HEK293 (cell line): ENCODE measurements around the gene ANO3.

ENCODE experiments used
- CTCF ChIA-PET: fragments of 350-600 bp; formaldehyde crosslinking; extraction: SDS; loops from one replicate; lab custom pipeline; 2021; ENCODE audit warnings: antibody characterized with exemption; lab: Yijun Ruan, JAX
- POLR2A ChIA-PET: fragments of 300-600 bp; formaldehyde crosslinking; extraction: SDS; loops from one replicate; lab custom pipeline; 2020; ENCODE audit warnings: antibody characterized with exemption, inconsistent platforms; lab: Yijun Ruan, JAX
- H3K27ac ChIP-seq: fragments of 200-500 bp; sonication (Bioruptor generic); 2 replicates; pipeline ENCODE4 v1.5.1; 2014; ENCODE audit warnings: low read depth, low read length, control low read depth, inconsistent platforms; ENCODE audit errors: extremely low read depth
- H3K36me3 ChIP-seq, 2 experiments: fragments of 200-500 bp in 1 of 2; sonication (Bioruptor generic) in 1 of 2; 1 replicate in 1 of 2; 2 replicates in 1 of 2; pipeline ENCODE4 v1.5.1; 2014 to 2017; ENCODE audit warnings: inconsistent platforms in 2 of 2, low read length in 2 of 2; ENCODE audit not compliant: control insufficient read depth in 2 of 2, insufficient read depth in 1 of 2
- H3K4me1 ChIP-seq: fragments of 200-500 bp; sonication (Bioruptor generic); 2 replicates; pipeline ENCODE4 v1.5.1; 2014; ENCODE audit warnings: mild to moderate bottlenecking, low read length, inconsistent platforms; ENCODE audit not compliant: control insufficient read depth, insufficient read depth
- H3K4me3 ChIP-seq: 2 replicates; pipeline ENCODE4 v1.5.1; 2011; ENCODE audit warnings: low read depth, mild to moderate bottlenecking, control low read depth, low read length, moderate library complexity
- H3K9me3 ChIP-seq: fragments of 200-500 bp; sonication (Bioruptor generic); 2 replicates; pipeline ENCODE4 v1.5.1; 2014; ENCODE audit warnings: low read depth, low read length, inconsistent platforms; ENCODE audit not compliant: control insufficient read depth, insufficient read depth
- BCL11A ChIP-seq: fragments of 450-650 bp; formaldehyde crosslinking; IDR thresholded peaks from 2 replicates; pipeline ENCODE4 v1.5.1; 2016; ENCODE audit warnings: low read depth, missing biosample characterization, missing genetic modification characterization
- CTCF ChIP-seq: fragments of 450-650 bp; formaldehyde crosslinking; IDR thresholded peaks from 2 replicates; pipeline ENCODE4 v1.5.1; 2016; ENCODE audit warnings: missing biosample characterization, missing genetic modification characterization
- ELK4 ChIP-seq: IDR thresholded peaks from 2 replicates; pipeline ENCODE4 v1.6.1; 2011; ENCODE audit warnings: mild to moderate bottlenecking, low read depth, low read length, borderline replicate concordance
- PRDM1 ChIP-seq: fragments of 450-650 bp; formaldehyde crosslinking; IDR thresholded peaks from 2 replicates; pipeline ENCODE4; 2016; ENCODE audit warnings: missing biosample characterization, missing genetic modification characterization
- SCRT1 ChIP-seq: fragments of 450-650 bp; formaldehyde crosslinking; IDR thresholded peaks from 2 replicates; pipeline ENCODE4 v1.5.1; 2016; ENCODE audit warnings: missing biosample characterization, missing genetic modification characterization, borderline replicate concordance
- YY2 ChIP-seq: fragments of 450-650 bp; formaldehyde crosslinking; IDR thresholded peaks from 2 replicates; pipeline ENCODE4 v1.5.1; 2016; ENCODE audit warnings: missing biosample characterization, missing genetic modification characterization
- ZBTB26 ChIP-seq: fragments of 450-650 bp; formaldehyde crosslinking; optimal IDR thresholded peaks from 2 replicates; pipeline ENCODE3; 2016; ENCODE audit warnings: missing biosample characterization, mild to moderate bottlenecking, missing genetic modification characterization
- ZFP41 ChIP-seq: fragments of 450-650 bp; formaldehyde crosslinking; IDR thresholded peaks from 2 replicates; pipeline ENCODE4 v1.5.1; 2016; ENCODE audit warnings: missing biosample characterization, missing genetic modification characterization, borderline replicate concordance
- ZNF146 ChIP-seq: fragments of 450-650 bp; formaldehyde crosslinking; IDR thresholded peaks from 2 replicates; pipeline ENCODE4 v1.5.1; 2016; ENCODE audit warnings: missing biosample characterization, missing genetic modification characterization
- ZNF16 ChIP-seq: fragments of 450-650 bp; formaldehyde crosslinking; IDR thresholded peaks from 2 replicates; pipeline ENCODE4 v1.5.1; 2016; ENCODE audit warnings: low read depth, missing biosample characterization, missing genetic modification characterization
- ZNF223 ChIP-seq: fragments of 450-650 bp; formaldehyde crosslinking; IDR thresholded peaks from 2 replicates; pipeline ENCODE4 v1.5.1; 2016; ENCODE audit warnings: missing biosample characterization, missing genetic modification characterization
- ZNF23 ChIP-seq: fragments of 450-650 bp; formaldehyde crosslinking; IDR thresholded peaks from 2 replicates; pipeline ENCODE4 v1.5.1; 2016; ENCODE audit warnings: missing biosample characterization, missing genetic modification characterization, borderline replicate concordance
- ZNF266 ChIP-seq: fragments of 450-650 bp; formaldehyde crosslinking; IDR thresholded peaks from 2 replicates; pipeline ENCODE4 v1.5.1; 2016; ENCODE audit warnings: missing biosample characterization, missing genetic modification characterization, low read depth
- ZNF416 ChIP-seq: fragments of 450-650 bp; formaldehyde crosslinking; IDR thresholded peaks from 2 replicates; pipeline ENCODE4 v1.5.1; 2016; ENCODE audit warnings: missing biosample characterization, missing genetic modification characterization
- ZNF423 ChIP-seq: fragments of 450-650 bp; formaldehyde crosslinking; IDR thresholded peaks from 2 replicates; pipeline ENCODE4 v1.5.1; 2016; ENCODE audit warnings: missing biosample characterization, missing genetic modification characterization
- ZNF48 ChIP-seq: fragments of 450-650 bp; formaldehyde crosslinking; IDR thresholded peaks from 2 replicates; pipeline ENCODE4 v1.5.1; 2016; ENCODE audit warnings: missing biosample characterization, missing genetic modification characterization
- ZNF549 ChIP-seq: fragments of 450-650 bp; IDR thresholded peaks from 2 replicates; pipeline ENCODE4 v1.5.1; 2018; ENCODE audit warnings: missing biosample characterization, missing genetic modification characterization, mild to moderate bottlenecking, inconsistent platforms, moderate library complexity
- ZNF558 ChIP-seq: fragments of 450-650 bp; formaldehyde crosslinking; IDR thresholded peaks from 2 replicates; pipeline ENCODE4 v1.5.1; 2016; ENCODE audit warnings: missing biosample characterization, missing genetic modification characterization
- ZNF654 ChIP-seq: fragments of 450-650 bp; formaldehyde crosslinking; IDR thresholded peaks from 2 replicates; pipeline ENCODE4 v1.5.1; 2016; ENCODE audit warnings: low read depth, missing biosample characterization, missing genetic modification characterization
- ZNF701 ChIP-seq: fragments of 450-650 bp; formaldehyde crosslinking; IDR thresholded peaks from 2 replicates; pipeline ENCODE4 v1.5.1; 2016; ENCODE audit warnings: missing biosample characterization, missing genetic modification characterization
- ZNF704 ChIP-seq: fragments of 450-650 bp; formaldehyde crosslinking; IDR thresholded peaks from 2 replicates; pipeline ENCODE4 v1.5.1; 2016; ENCODE audit warnings: missing biosample characterization, missing genetic modification characterization

ANO3 gene

GRCh38 chr11:26329206-26329605 lies 2.7 kb upstream of the ANO3 start:
- H3K36me3 ChIP-seq = no peaks in the 10 kb centered on the region
- CTCF ChIA-PET = interaction anchor here (0.7 to 1.4 kb wide), 2 partner anchors 411 to 830 kb away, joined by 3 read pairs; no protein-coding TSS in a partner anchor
- POLR2A ChIA-PET = interaction anchor here (0.6 kb wide), 1 partner anchor 34 kb away, joined by 3 read pairs; no protein-coding TSS in a partner anchor
- H3K27ac ChIP-seq = no peak overlapping the region
- no peak overlapping the region for H3K4me3 ChIP-seq
- no peaks in the 10 kb centered on the region for H3K9me3 ChIP-seq
- TF ChIP-seq ZNF223 (tag by site-specific recombination) = no peak
- H3K4me1 ChIP-seq = no peaks in the 10 kb centered on the region

GRCh38 chr11:26330262-26330661 lies 1.7 kb upstream of the ANO3 start:
- TF ChIP-seq ZNF654 (tag by site-specific recombination) = no peak
- no peak for TF ChIP-seq ZFP41 (tag by site-specific recombination)
- no peak for TF ChIP-seq ZNF23
- TF ChIP-seq ZNF48 = no peak
- no peak for TF ChIP-seq ZNF549 (tag by site-specific recombination)
- no peak for TF ChIP-seq ZNF701
- no peak for TF ChIP-seq ELK4
- TF ChIP-seq ZNF146 = no peak
- CTCF ChIA-PET = interaction anchor here (0.7 to 1.4 kb wide), 2 partner anchors 332 to 829 kb away, joined by 3 to 5 read pairs; no protein-coding TSS in a partner anchor
- Histone ChIP-seq H3K36me3 (no peaks in the 10 kb centered on the region), H3K27ac (no peak overlapping the region), H3K4me1 (no peaks in the 10 kb centered on the region), H3K4me3 (no peak overlapping the region), H3K9me3 (no peaks in the 10 kb centered on the region)
- POLR2A ChIA-PET = no interaction called here

- no peak overlapping the region for H3K4me3 ChIP-seq
- TF ChIP-seq CTCF (tag by site-specific recombination) = no peak
- TF ChIP-seq ZNF266 = no peak
- TF ChIP-seq PRDM1 = no peak
- TF ChIP-seq ZNF558 = no peak
- TF ChIP-seq ZNF704 (tag by site-specific recombination) = no peak
- no peak for TF ChIP-seq YY2
- TF ChIP-seq ZNF416 (tag by site-specific recombination) = no peak
- no peak for TF ChIP-seq SCRT1 (tag by site-specific recombination)
- no peak for TF ChIP-seq ZNF423 (tag by site-specific recombination)
- TF ChIP-seq ZBTB26 (tag by site-specific recombination) = no peak
- TF ChIP-seq ZNF16 (tag by site-specific recombination) = no peak
- TF ChIP-seq BCL11A = no peak
- no peaks in the 10 kb centered on the region for H3K36me3 ChIP-seq
- ChIA-PET CTCF (interaction anchor here (0.6 to 1.3 kb wide), 5 partner anchors 9 to 566 kb away, joined by 3 to 6 read pairs (median 4); no protein-coding TSS in a partner anchor), POLR2A (no interaction called here)
- H3K27ac ChIP-seq = no peak overlapping the region
- H3K4me1 ChIP-seq = no peaks in the 10 kb centered on the region
- no peaks in the 10 kb centered on the region for H3K9me3 ChIP-seq
Measured at GRCh38 chr11:26332572-26332915, 614 bp downstream of the ANO3 start.
